ENCODE measurements around the gene FGF12. TPM values are rescaled to one million over a fixed set of nuclear protein-coding genes. Genes with fewer than 3 reads are reported as not detected.

Gene FGF12
- total and polyA plus RNA-seq, 2 donors (not counting 1 experiment from before 2014, with no cell fraction given): 0.17 TPM; not detected in 1

DNA sequence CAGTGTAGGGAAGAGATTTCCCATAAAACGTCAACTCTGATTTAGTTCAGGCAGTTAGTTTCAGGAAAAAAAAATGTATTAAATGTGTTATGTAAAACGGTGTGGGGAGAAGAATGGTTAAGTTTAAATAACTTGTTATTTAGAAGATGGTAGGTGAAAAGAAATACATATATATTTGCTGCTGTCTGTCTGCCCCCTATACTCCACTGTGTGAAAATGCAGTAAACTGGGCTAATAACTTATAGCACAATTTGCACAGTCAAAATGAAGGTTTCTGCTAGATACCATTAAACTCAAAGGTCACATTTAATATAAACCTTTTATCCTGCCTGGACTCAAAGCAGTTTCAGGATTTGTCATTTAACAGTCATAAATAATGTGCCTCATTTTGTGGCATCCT lies 515.0 kb downstream of the FGF12 start:
- Histone ChIP-seq H3K79me2 (ENCODE audit: control insufficient read depth, insufficient read depth, low read length) (no peaks in the 10 kb centered on the region), H3K4me1 (ENCODE audit: control insufficient read depth, extremely low read depth, insufficient read depth, low read length) (no peaks in the 10 kb centered on the region), H4K20me1 (ENCODE audit: control insufficient read depth, extremely low read depth, insufficient read depth, low read length) (no peaks in the 10 kb centered on the region), H3K27me3 (ENCODE audit: control insufficient read depth, insufficient read depth, low read length) (no peaks in the 10 kb centered on the region), H3K4me3 (replicated peaks in 1 of 4; ENCODE audit: control extremely low read depth in 1 of 4, insufficient read depth in 1 of 4, low read depth in 3 of 4, low read length in 4 of 4) (no peak overlapping the region), H3K36me3 (ENCODE audit: control insufficient read depth, insufficient read depth, low read length) (no peaks in the 10 kb centered on the region), H3K27ac (ENCODE audit: insufficient read depth, low read length) (no peak overlapping the region), H3K4me2 (ENCODE audit: extremely low read depth, insufficient read depth, low read length) (no peak overlapping the region), H2AFZ (ENCODE audit: low read length) (no peak overlapping the region), H3K9ac (ENCODE audit: insufficient read depth, low read length) (no peak overlapping the region), H3K9me3 (ENCODE audit: control insufficient read depth, insufficient read depth, low read depth, low read length) (no peaks in the 10 kb centered on the region)
- TF ChIP-seq EZH2 (IDR thresholded peaks at IDR 0.05; ENCODE audit: low read length, missing control alignments): no peak
- TF ChIP-seq, protein P1, sequence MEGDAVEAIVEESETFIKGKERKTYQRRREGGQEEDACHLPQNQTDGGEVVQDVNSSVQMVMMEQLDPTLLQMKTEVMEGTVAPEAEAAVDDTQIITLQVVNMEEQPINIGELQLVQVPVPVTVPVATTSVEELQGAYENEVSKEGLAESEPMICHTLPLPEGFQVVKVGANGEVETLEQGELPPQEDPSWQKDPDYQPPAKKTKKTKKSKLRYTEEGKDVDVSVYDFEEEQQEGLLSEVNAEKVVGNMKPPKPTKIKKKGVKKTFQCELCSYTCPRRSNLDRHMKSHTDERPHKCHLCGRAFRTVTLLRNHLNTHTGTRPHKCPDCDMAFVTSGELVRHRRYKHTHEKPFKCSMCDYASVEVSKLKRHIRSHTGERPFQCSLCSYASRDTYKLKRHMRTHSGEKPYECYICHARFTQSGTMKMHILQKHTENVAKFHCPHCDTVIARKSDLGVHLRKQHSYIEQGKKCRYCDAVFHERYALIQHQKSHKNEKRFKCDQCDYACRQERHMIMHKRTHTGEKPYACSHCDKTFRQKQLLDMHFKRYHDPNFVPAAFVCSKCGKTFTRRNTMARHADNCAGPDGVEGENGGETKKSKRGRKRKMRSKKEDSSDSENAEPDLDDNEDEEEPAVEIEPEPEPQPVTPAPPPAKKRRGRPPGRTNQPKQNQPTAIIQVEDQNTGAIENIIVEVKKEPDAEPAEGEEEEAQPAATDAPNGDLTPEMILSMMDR (conservative IDR thresholded peaks at IDR 0.05 in 1 of 2, IDR thresholded peaks at IDR 0.05 in 1 of 2; ENCODE audit: low read depth in 1 of 2, low read length in 2 of 2): no peak
- no peak for DNase-seq (ENCODE audit: low read depth in 2 of 2)

DNA sequence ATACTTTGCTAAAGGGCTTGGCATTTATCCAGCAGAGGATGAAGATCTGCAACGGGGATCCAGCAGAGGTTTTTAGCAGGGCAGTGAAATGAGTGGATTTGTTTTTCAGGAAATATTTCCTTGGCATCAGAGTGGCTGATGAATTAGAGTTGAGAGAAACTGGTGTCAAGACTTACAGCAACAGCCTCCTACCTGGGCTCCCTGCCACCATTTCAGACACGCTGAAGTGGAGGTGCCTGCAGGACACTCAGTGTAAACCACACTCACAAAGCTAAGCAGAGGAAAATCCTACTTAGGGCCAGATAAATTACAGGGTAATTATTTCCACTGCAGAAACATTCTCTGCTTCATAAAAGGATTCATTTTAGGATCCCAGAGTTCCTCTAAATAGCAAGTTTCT lies 519.7 kb downstream of the FGF12 start:
- H3K4me3 ChIP-seq (replicated peaks in 1 of 4; ENCODE audit: control extremely low read depth in 1 of 4, insufficient read depth in 1 of 4, low read depth in 3 of 4, low read length in 4 of 4): no peak overlapping the region
- H3K36me3 ChIP-seq (ENCODE audit: control insufficient read depth, insufficient read depth, low read length): no peaks in the 10 kb centered on the region
- H3K9me3 ChIP-seq (ENCODE audit: control insufficient read depth, insufficient read depth, low read depth, low read length): no peaks in the 10 kb centered on the region
- H3K4me1 ChIP-seq (ENCODE audit: control insufficient read depth, extremely low read depth, insufficient read depth, low read length): no peaks in the 10 kb centered on the region
- H3K9ac ChIP-seq (ENCODE audit: insufficient read depth, low read length): no peak overlapping the region
- no peak overlapping the region for H3K27ac ChIP-seq (ENCODE audit: insufficient read depth, low read length)
- no peaks in the 10 kb centered on the region for H3K27me3 ChIP-seq (ENCODE audit: control insufficient read depth, insufficient read depth, low read length)
- TF ChIP-seq, protein P1 (conservative IDR thresholded peaks at IDR 0.05 in 1 of 2, IDR thresholded peaks at IDR 0.05 in 1 of 2; ENCODE audit: low read depth in 1 of 2, low read length in 2 of 2): no peak
- TF ChIP-seq EZH2 (IDR thresholded peaks at IDR 0.05; ENCODE audit: low read length, missing control alignments): no peak
- no peaks in the 10 kb centered on the region for H3K79me2 ChIP-seq (ENCODE audit: control insufficient read depth, insufficient read depth, low read length)
- DNase-seq (ENCODE audit: low read depth in 2 of 2): peak in 1 of 2 donors; percentile 41
- no peak overlapping the region for H3K4me2 ChIP-seq (ENCODE audit: extremely low read depth, insufficient read depth, low read length)
- H2AFZ ChIP-seq (ENCODE audit: low read length): no peak overlapping the region
- H4K20me1 ChIP-seq (ENCODE audit: control insufficient read depth, extremely low read depth, insufficient read depth, low read length): no peaks in the 10 kb centered on the region

DNA sequence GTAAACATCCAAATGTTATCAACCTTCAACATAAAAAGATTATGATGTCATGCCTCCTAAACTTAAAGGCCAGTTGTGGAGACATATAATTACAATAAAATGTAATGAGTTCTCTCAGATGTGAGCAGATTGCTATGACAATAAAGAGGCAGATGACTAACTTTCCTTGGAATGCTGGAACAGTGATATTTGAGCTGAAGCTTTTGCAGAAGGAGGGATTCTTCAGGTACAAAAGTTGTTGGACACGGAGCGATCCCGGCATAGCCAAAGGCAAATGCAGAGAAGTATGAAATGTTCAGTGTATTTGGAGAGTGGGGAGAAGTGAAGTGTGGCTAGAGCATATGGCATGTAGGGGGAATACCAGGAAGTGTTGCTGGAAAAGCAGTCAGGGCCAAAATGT lies 520.1 kb downstream of the FGF12 start:
- H3K36me3 ChIP-seq (ENCODE audit: control insufficient read depth, insufficient read depth, low read length): no peaks in the 10 kb centered on the region
- H3K4me3 ChIP-seq (replicated peaks in 1 of 4; ENCODE audit: control extremely low read depth in 1 of 4, insufficient read depth in 1 of 4, low read depth in 3 of 4, low read length in 4 of 4): no peak overlapping the region
- H4K20me1 ChIP-seq (ENCODE audit: control insufficient read depth, extremely low read depth, insufficient read depth, low read length): no peaks in the 10 kb centered on the region
- no peak overlapping the region for H3K9ac ChIP-seq (ENCODE audit: insufficient read depth, low read length)
- no peak overlapping the region for H3K4me2 ChIP-seq (ENCODE audit: extremely low read depth, insufficient read depth, low read length)
- H3K9me3 ChIP-seq (ENCODE audit: control insufficient read depth, insufficient read depth, low read depth, low read length): no peaks in the 10 kb centered on the region
- no peaks in the 10 kb centered on the region for H3K4me1 ChIP-seq (ENCODE audit: control insufficient read depth, extremely low read depth, insufficient read depth, low read length)
- TF ChIP-seq, protein P1 (conservative IDR thresholded peaks at IDR 0.05 in 1 of 2, IDR thresholded peaks at IDR 0.05 in 1 of 2; ENCODE audit: low read depth in 1 of 2, low read length in 2 of 2): no peak
- TF ChIP-seq EZH2 (IDR thresholded peaks at IDR 0.05; ENCODE audit: low read length, missing control alignments): no peak
- peak in 1 of 2 donors; percentile 48 for DNase-seq (ENCODE audit: low read depth in 2 of 2)
- no peak overlapping the region for H3K27ac ChIP-seq (ENCODE audit: insufficient read depth, low read length)
- no peak overlapping the region for H2AFZ ChIP-seq (ENCODE audit: low read length)
- H3K79me2 ChIP-seq (ENCODE audit: control insufficient read depth, insufficient read depth, low read length): no peaks in the 10 kb centered on the region
- no peaks in the 10 kb centered on the region for H3K27me3 ChIP-seq (ENCODE audit: control insufficient read depth, insufficient read depth, low read length)
